NCI-H2029 (cell line): ENCODE measurements around the gene P2RX2.
"Not testable (repeated sequence)": the region's sequence is repeated elsewhere in the genome, so short reads cannot be mapped to it uniquely, and the experiment has no call there.

ENCODE experiments used
- DNase-seq: peaks from one replicate; lab custom pipeline; 2025; lab: John Stamatoyannopoulos, UW

P2RX2 gene

GRCh38 chr12:132583736-132584135 lies 34.8 kb upstream of the P2RX2 start:
- no peak for DNase-seq

GRCh38 chr12:132584429-132584828 lies 34.1 kb upstream of the P2RX2 start:
- DNase-seq = no peak

- no peak for DNase-seq
Observed at GRCh38 chr12:132585177-132585576, 33.4 kb upstream of the P2RX2 start.

- DNase-seq = no peak
Observed at GRCh38 chr12:132586929-132587328, 31.6 kb upstream of the P2RX2 start.

GRCh38 chr12:132587781-132588180 lies 30.8 kb upstream of the P2RX2 start:
- DNase-seq = no peak

- no peak for DNase-seq
Observed at GRCh38 chr12:132588319-132588718, 30.3 kb upstream of the P2RX2 start.

GRCh38 chr12:132588821-132589669 lies 29.5 kb upstream of the P2RX2 start:
- DNase-seq = no peak

- DNase-seq = no peak
Observed at GRCh38 chr12:132591107-132591935, 27.3 kb upstream of the P2RX2 start.

GRCh38 chr12:132592282-132592970 lies 26.1 kb upstream of the P2RX2 start:
- DNase-seq = no peak

- DNase-seq = no peak
Observed at GRCh38 chr12:132593071-132593470, 25.5 kb upstream of the P2RX2 start.

- no peak for DNase-seq
Observed at GRCh38 chr12:132593521-132593920, 25.1 kb upstream of the P2RX2 start.

GRCh38 chr12:132593938-132594358 lies 24.6 kb upstream of the P2RX2 start:
- peak; percentile 99 for DNase-seq

- DNase-seq = no peak
Observed at GRCh38 chr12:132595183-132595582, 23.4 kb upstream of the P2RX2 start.

GRCh38 chr12:132596016-132596415 lies 22.6 kb upstream of the P2RX2 start:
- DNase-seq = no peak

- peak; percentile 41 for DNase-seq
Observed at GRCh38 chr12:132597333-132598316, 21.0 kb upstream of the P2RX2 start.

GRCh38 chr12:132599502-132599901 lies 19.1 kb upstream of the P2RX2 start:
- not testable (repeated sequence) for DNase-seq

- peak; percentile 59 for DNase-seq
Observed at GRCh38 chr12:132600048-132601032, 18.2 kb upstream of the P2RX2 start.

- DNase-seq = no peak
Observed at GRCh38 chr12:132601171-132601883, 17.2 kb upstream of the P2RX2 start.

- no peak for DNase-seq
Observed at GRCh38 chr12:132602572-132603239, 15.9 kb upstream of the P2RX2 start.
